Astrocyte (in vitro differentiated cells and primary cell): ENCODE measurements around the gene CYB5A. TPM values are rescaled to one million over a fixed set of nuclear protein-coding genes. Genes with fewer than 3 reads are reported as not detected.
A peak's percentile ranks its signal among the peaks of the same experiment; 100 is the strongest.

ENCODE experiments used
- DNase-seq: peaks from one replicate; pipeline ENCODE4 v3.0.0-alpha.2; 2010; ENCODE audit warnings: low read depth
- FAIRE-seq: peaks from 2 replicates; lab custom pipeline; 2011; peaks lifted over from hg19 to GRCh38; lab: Jason Lieb, UNC
- H2AFZ ChIP-seq: 2 replicates; pipeline ENCODE4 v1.6.0; 2012; ENCODE audit warnings: low read depth, low read length, inconsistent platforms
- H3K27ac ChIP-seq: 2 replicates; pipeline ENCODE4 v1.5.1; 2011; ENCODE audit warnings: low read depth, low read length, inconsistent platforms
- H3K27me3 ChIP-seq: 2 replicates; pipeline ENCODE4 v1.6.0; 2011; ENCODE audit warnings: low read length, inconsistent platforms; ENCODE audit not compliant: insufficient read depth
- H3K36me3 ChIP-seq: 2 replicates; pipeline ENCODE4 v1.5.1; 2011; ENCODE audit warnings: low read length, inconsistent platforms; ENCODE audit not compliant: insufficient read depth
- H3K4me1 ChIP-seq: 2 replicates; pipeline ENCODE4 v1.5.1; 2011; ENCODE audit warnings: low read length, inconsistent platforms; ENCODE audit not compliant: insufficient read depth
- H3K4me2 ChIP-seq: 2 replicates; pipeline ENCODE4 v1.6.0; 2012; ENCODE audit warnings: low read length, inconsistent platforms
- H3K4me3 ChIP-seq: 2 replicates; pipeline ENCODE4 v1.5.1; 2011; ENCODE audit warnings: low read depth, mild to moderate bottlenecking, low read length, inconsistent platforms; ENCODE audit not compliant: insufficient read depth
- H3K79me2 ChIP-seq: 2 replicates; pipeline ENCODE4 v1.6.0; 2012; ENCODE audit warnings: mild to moderate bottlenecking, low read length, inconsistent platforms; ENCODE audit not compliant: insufficient read depth
- H3K9ac ChIP-seq: 2 replicates; pipeline ENCODE4 v1.6.0; 2012; ENCODE audit warnings: mild to moderate bottlenecking, low read length, inconsistent platforms
- H3K9me3 ChIP-seq: 2 replicates; pipeline ENCODE4 v1.5.1; 2012; ENCODE audit warnings: low read depth, mild to moderate bottlenecking, low read length, inconsistent platforms; ENCODE audit not compliant: insufficient read depth
- H4K20me1 ChIP-seq: 2 replicates; pipeline ENCODE4 v1.6.0; 2012; ENCODE audit warnings: low read length, inconsistent platforms; ENCODE audit not compliant: insufficient read depth
- H3K27ac Mint-ChIP-seq: one replicate; pipeline ENCODE4 v1.8.0; 2021; ENCODE audit warnings: mild to moderate bottlenecking, mixed read lengths; ENCODE audit not compliant: unreplicated experiment
- H3K27me3 Mint-ChIP-seq: one replicate; pipeline ENCODE4 v1.8.0; 2021; ENCODE audit warnings: low read depth, mixed read lengths; ENCODE audit not compliant: unreplicated experiment
- H3K36me3 Mint-ChIP-seq: one replicate; pipeline ENCODE4 v1.8.0; 2021; ENCODE audit warnings: low read depth, mixed read lengths; ENCODE audit not compliant: unreplicated experiment
- H3K4me1 Mint-ChIP-seq: one replicate; pipeline ENCODE4 v1.8.0; 2021; ENCODE audit warnings: low read depth, mixed read lengths; ENCODE audit not compliant: unreplicated experiment
- H3K4me3 Mint-ChIP-seq: one replicate; pipeline ENCODE4 v1.8.0; 2021; ENCODE audit warnings: mild to moderate bottlenecking, moderate library complexity, mixed read lengths; ENCODE audit not compliant: unreplicated experiment
- H3K9me3 Mint-ChIP-seq: one replicate; pipeline ENCODE4 v1.8.0; 2021; ENCODE audit warnings: mild to moderate bottlenecking, mixed read lengths; ENCODE audit not compliant: unreplicated experiment
- EZH2 ChIP-seq: IDR thresholded peaks from 2 replicates; pipeline ENCODE4 v1.6.1; 2012; ENCODE audit warnings: mild to moderate bottlenecking, low read length, inconsistent platforms; ENCODE audit not compliant: insufficient read depth
- total RNA-seq: library from RNA; stranded (reverse); gene quantifications from 2 replicates; pipeline ENCODE4 v1.2.1, GENCODE V29; 2021
- TF ChIP-seq, protein P1 (sequence below): IDR thresholded peaks from 2 replicates; pipeline ENCODE4 v1.5.1; 2011; ENCODE audit warnings: low read depth, mild to moderate bottlenecking, inconsistent platforms, low read length, moderate library complexity; ENCODE audit not compliant: insufficient read depth

Gene CYB5A
- total RNA-seq, 1 donor from 2014 or later, result 45.7 TPM

GRCh38 chr18:74315464-74316256, 23.9 kb upstream of the CYB5A start, which contains the start of gene C18orf63:
Gene C18orf63, plus strand, starts transcription at chr18:74315839. Its CDS starts 2,027 bp downstream, at chr18:74317866.
- Histone ChIP-seq H3K4me2 (peak within 1 kb of the TSS; percentile 0), H2AFZ (no peak within 1 kb of the TSS), H3K79me2 (no peaks in the 10 kb centered on the region), H3K4me1 (peaks cover 5% of the 10 kb centered on the region), H3K36me3 (no peaks in the 10 kb centered on the region), H3K27ac (no peak within 1 kb of the TSS), H3K9ac (no peak within 1 kb of the TSS), H3K4me3 (no peak within 1 kb of the TSS), H3K9me3 (no peaks in the 10 kb centered on the region), H3K27me3 (no peaks in the 10 kb centered on the region), H4K20me1 (no peaks in the 10 kb centered on the region)
- Mint-ChIP-seq H3K9me3 (peaks cover 4% of the 10 kb centered on the region), H3K36me3 (no peaks in the 10 kb centered on the region), H3K27ac (peak within 1 kb of the TSS; percentile 58), H3K27me3 (no peaks in the 10 kb centered on the region), H3K4me1 (peaks cover 21% of the 10 kb centered on the region), H3K4me3 (no peak within 1 kb of the TSS)
- TF ChIP-seq EZH2, result no peak
- TF ChIP-seq, protein P1, sequence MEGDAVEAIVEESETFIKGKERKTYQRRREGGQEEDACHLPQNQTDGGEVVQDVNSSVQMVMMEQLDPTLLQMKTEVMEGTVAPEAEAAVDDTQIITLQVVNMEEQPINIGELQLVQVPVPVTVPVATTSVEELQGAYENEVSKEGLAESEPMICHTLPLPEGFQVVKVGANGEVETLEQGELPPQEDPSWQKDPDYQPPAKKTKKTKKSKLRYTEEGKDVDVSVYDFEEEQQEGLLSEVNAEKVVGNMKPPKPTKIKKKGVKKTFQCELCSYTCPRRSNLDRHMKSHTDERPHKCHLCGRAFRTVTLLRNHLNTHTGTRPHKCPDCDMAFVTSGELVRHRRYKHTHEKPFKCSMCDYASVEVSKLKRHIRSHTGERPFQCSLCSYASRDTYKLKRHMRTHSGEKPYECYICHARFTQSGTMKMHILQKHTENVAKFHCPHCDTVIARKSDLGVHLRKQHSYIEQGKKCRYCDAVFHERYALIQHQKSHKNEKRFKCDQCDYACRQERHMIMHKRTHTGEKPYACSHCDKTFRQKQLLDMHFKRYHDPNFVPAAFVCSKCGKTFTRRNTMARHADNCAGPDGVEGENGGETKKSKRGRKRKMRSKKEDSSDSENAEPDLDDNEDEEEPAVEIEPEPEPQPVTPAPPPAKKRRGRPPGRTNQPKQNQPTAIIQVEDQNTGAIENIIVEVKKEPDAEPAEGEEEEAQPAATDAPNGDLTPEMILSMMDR, result no peak
- no peak for FAIRE-seq
- no peak for DNase-seq

DNA sequence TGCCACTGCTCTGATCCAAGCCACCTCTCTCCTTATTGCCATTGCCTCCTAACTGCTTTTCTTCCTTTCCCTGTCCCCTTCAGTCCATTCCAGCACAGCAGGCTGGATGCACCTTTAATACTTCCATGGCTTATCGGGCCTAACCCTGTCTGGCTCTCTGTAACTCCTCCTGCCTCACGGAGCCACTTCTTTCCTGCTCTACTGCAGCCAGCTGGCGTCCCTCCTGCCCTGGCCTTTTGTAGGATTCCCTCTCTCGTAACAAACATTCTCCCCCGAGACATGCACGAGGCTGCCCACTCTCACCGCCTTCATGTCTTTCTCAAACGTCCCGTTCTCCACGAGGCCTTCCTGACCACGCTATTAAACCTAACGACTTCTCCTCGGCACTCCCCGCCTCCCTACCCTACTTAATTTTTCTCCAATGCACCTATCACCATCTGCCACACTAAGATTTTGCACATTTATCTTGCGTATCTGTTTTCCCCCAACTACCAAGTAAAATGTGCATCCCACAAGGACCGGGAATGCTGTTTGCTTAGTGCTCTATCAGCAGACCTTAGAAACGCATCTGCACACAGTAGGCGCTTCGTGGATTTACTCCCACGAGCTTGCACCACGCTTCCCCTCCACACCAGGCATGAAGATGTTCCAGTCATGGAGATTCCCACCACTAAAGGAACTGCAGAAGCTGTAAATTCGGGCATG, 23.1 kb upstream of the CYB5A start:
- no peak for DNase-seq
- H3K4me1 ChIP-seq, result peaks cover 5% of the 10 kb centered on the region
- H2AFZ ChIP-seq, result no peak overlapping the region
- H3K27me3 Mint-ChIP-seq, result no peaks in the 10 kb centered on the region
- no peaks in the 10 kb centered on the region for H3K9me3 ChIP-seq
- no peak overlapping the region for H3K4me2 ChIP-seq
- H4K20me1 ChIP-seq, result no peaks in the 10 kb centered on the region
- no peak overlapping the region for H3K9ac ChIP-seq
- H3K79me2 ChIP-seq, result no peaks in the 10 kb centered on the region
- FAIRE-seq, result no peak
- no peaks in the 10 kb centered on the region for H3K36me3 ChIP-seq
- H3K27me3 ChIP-seq, result no peaks in the 10 kb centered on the region
- peaks cover 2% of the 10 kb centered on the region for H3K9me3 Mint-ChIP-seq
- H3K4me3 Mint-ChIP-seq, result no peak overlapping the region
- H3K27ac Mint-ChIP-seq, result no peak overlapping the region
- no peak overlapping the region for H3K4me3 ChIP-seq
- peaks cover 21% of the 10 kb centered on the region for H3K4me1 Mint-ChIP-seq
- TF ChIP-seq, protein P1, result no peak
- TF ChIP-seq EZH2, result no peak
- no peaks in the 10 kb centered on the region for H3K36me3 Mint-ChIP-seq
- no peak overlapping the region for H3K27ac ChIP-seq
